ENCODE results near the gene UCKL1.

UCKL1 gene

DNA sequence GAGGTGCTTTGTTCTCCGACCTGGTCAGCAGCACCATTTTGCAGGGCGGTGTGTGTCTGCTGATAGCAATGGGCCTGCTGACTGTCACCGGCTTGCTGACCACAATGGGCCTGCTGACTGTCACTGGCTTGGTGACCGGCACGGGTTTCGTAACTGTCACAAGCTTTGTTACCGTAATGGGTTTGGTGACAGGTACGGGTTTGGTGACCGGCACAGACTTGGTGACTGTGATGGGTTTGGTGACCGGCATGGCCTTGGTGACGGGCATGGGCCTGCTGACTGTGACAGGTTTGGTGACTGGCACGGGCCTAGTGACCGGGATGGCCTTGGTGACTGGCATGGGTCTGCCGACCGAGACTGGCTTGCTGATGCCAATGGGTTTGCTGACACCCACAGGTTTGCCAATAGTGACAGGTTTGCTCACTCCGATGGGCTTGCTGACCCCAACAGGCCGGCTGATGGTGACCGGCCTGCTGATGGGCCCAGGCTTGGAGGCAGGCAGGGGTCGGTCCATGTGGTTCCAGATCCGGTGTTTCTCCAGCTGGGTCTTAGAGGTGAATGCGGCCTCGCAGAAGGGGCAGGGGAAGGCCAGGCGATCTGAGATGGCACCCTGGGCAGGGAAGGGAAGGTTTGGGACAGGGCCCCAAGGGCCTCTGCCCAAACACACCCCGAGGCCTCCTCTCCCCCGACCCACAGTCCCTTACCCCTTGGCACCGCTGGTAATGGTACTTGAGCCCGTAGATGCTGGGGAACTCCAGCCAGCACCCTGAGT lies 10.1 kb upstream of the UCKL1 start:
- TF ChIP-seq, protein P1, sequence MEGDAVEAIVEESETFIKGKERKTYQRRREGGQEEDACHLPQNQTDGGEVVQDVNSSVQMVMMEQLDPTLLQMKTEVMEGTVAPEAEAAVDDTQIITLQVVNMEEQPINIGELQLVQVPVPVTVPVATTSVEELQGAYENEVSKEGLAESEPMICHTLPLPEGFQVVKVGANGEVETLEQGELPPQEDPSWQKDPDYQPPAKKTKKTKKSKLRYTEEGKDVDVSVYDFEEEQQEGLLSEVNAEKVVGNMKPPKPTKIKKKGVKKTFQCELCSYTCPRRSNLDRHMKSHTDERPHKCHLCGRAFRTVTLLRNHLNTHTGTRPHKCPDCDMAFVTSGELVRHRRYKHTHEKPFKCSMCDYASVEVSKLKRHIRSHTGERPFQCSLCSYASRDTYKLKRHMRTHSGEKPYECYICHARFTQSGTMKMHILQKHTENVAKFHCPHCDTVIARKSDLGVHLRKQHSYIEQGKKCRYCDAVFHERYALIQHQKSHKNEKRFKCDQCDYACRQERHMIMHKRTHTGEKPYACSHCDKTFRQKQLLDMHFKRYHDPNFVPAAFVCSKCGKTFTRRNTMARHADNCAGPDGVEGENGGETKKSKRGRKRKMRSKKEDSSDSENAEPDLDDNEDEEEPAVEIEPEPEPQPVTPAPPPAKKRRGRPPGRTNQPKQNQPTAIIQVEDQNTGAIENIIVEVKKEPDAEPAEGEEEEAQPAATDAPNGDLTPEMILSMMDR (IDR thresholded peaks at IDR 0.05; ENCODE audit: insufficient read depth, low read length, poor library complexity, severe bottlenecking) = no peak
- TF ChIP-seq EZH2phosphoT487 (conservative IDR thresholded peaks at IDR 0.05; ENCODE audit: low read length) = no peak
- H3K9me3 ChIP-seq (ENCODE audit: insufficient read depth, low read length) = peaks cover 15% of the 10 kb centered on the region; the same call in 1 of the 2 replicates
- H3K79me2 ChIP-seq (ENCODE audit: insufficient read depth, low read length) = no peaks in the 10 kb centered on the region
- H3K27ac ChIP-seq (ENCODE audit: low read depth, low read length) = no peak overlapping the region
- H3K4me3 ChIP-seq (ENCODE audit: insufficient read depth, low read length, poor library complexity, severe bottlenecking) = no peak overlapping the region
- no peaks in the 10 kb centered on the region for H3K9me2 ChIP-seq (replicated peaks; ENCODE audit: insufficient read depth, low read length)
- no peak overlapping the region for H3K9ac ChIP-seq (ENCODE audit: low read length)
- no peaks in the 10 kb centered on the region for H3K36me3 ChIP-seq (ENCODE audit: low read length)
- H3F3A ChIP-seq (ENCODE audit: insufficient read depth) = no peaks in the 10 kb centered on the region
- H2AFZ ChIP-seq (ENCODE audit: low read depth, low read length, severe bottlenecking) = no peak overlapping the region
- H3K27me3 ChIP-seq (ENCODE audit: low read length) = no peaks in the 10 kb centered on the region
- H4K20me1 ChIP-seq (ENCODE audit: low read depth, low read length) = no peaks in the 10 kb centered on the region
- H3K4me2 ChIP-seq (ENCODE audit: low read depth, low read length, poor library complexity, severe bottlenecking) = no peak overlapping the region

DNA sequence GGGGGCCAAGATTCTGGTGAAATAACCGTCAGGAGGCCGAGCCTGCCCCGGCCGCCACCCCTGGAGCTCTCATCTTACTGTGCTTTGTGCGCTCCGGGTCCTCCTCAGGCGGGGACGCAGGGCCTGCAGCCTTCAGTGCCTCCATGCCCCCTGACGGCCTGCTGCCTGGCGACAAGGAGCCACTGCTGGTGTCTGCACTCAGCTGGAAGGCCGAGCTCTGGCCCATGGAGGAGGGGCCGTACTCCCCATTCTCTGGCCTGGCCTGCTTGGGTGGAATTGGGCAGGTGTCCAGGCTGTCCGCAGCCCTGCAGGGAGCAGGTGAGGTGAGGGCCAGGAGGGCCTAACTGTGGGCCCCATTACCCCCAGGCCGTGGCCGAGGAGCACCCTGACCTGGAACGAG lies 8.2 kb upstream of the UCKL1 start:
- no peaks in the 10 kb centered on the region for H3K27me3 ChIP-seq (ENCODE audit: low read length)
- no peak overlapping the region for H3K4me2 ChIP-seq (ENCODE audit: low read depth, low read length, poor library complexity, severe bottlenecking)
- H3K36me3 ChIP-seq (ENCODE audit: low read length) = no peaks in the 10 kb centered on the region
- H2AFZ ChIP-seq (ENCODE audit: low read depth, low read length, severe bottlenecking) = no peak overlapping the region
- H3K9ac ChIP-seq (ENCODE audit: low read length) = no peak overlapping the region
- TF ChIP-seq EZH2phosphoT487 (conservative IDR thresholded peaks at IDR 0.05; ENCODE audit: low read length) = no peak
- TF ChIP-seq, protein P1 (IDR thresholded peaks at IDR 0.05; ENCODE audit: insufficient read depth, low read length, poor library complexity, severe bottlenecking) = no peak
- no peaks in the 10 kb centered on the region for H3K9me2 ChIP-seq (replicated peaks; ENCODE audit: insufficient read depth, low read length)
- H4K20me1 ChIP-seq (ENCODE audit: low read depth, low read length) = no peaks in the 10 kb centered on the region
- H3K27ac ChIP-seq (ENCODE audit: low read depth, low read length) = no peak overlapping the region
- no peaks in the 10 kb centered on the region for H3K79me2 ChIP-seq (ENCODE audit: insufficient read depth, low read length)
- H3F3A ChIP-seq (ENCODE audit: insufficient read depth) = no peaks in the 10 kb centered on the region
- peaks cover 15% of the 10 kb centered on the region; the same call in 1 of the 2 replicates for H3K9me3 ChIP-seq (ENCODE audit: insufficient read depth, low read length)
- no peak overlapping the region for H3K4me3 ChIP-seq (ENCODE audit: insufficient read depth, low read length, poor library complexity, severe bottlenecking)

DNA sequence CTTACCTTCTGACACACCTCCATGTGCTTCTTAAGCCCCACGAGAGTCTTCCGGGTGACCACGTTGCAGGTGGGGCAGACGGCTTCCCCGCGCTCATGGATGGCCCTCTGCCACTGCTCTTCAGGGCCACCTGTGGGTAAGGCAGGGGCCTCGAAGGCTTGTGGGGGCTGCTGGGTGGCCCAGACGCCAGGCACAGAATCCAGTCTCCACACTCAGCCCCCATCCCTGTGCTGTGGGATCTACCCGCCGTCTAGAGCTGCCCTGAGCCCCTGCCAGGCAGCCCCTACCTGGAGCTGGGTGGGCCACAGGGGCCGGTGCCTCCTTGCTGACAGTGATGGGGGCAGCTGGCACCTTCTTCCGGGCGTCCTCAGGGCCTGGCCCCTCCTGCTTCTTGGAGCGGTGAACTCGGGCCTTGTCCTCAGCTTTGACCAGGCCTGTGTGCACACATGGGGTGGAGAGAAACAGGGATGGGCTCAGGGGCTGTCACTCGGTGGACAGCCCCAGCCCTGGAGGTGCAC lies 7.6 kb upstream of the UCKL1 start:
- H4K20me1 ChIP-seq (ENCODE audit: low read depth, low read length) = no peaks in the 10 kb centered on the region
- H3F3A ChIP-seq (ENCODE audit: insufficient read depth) = no peaks in the 10 kb centered on the region
- H3K36me3 ChIP-seq (ENCODE audit: low read length) = no peaks in the 10 kb centered on the region
- H2AFZ ChIP-seq (ENCODE audit: low read depth, low read length, severe bottlenecking) = no peak overlapping the region
- no peaks in the 10 kb centered on the region for H3K79me2 ChIP-seq (ENCODE audit: insufficient read depth, low read length)
- no peak for TF ChIP-seq EZH2phosphoT487 (conservative IDR thresholded peaks at IDR 0.05; ENCODE audit: low read length)
- TF ChIP-seq, protein P1 (IDR thresholded peaks at IDR 0.05; ENCODE audit: insufficient read depth, low read length, poor library complexity, severe bottlenecking) = no peak
- H3K9me2 ChIP-seq (replicated peaks; ENCODE audit: insufficient read depth, low read length) = no peaks in the 10 kb centered on the region
- peaks cover 15% of the 10 kb centered on the region; the same call in 1 of the 2 replicates for H3K9me3 ChIP-seq (ENCODE audit: insufficient read depth, low read length)
- H3K27me3 ChIP-seq (ENCODE audit: low read length) = no peaks in the 10 kb centered on the region
- no peak overlapping the region for H3K4me2 ChIP-seq (ENCODE audit: low read depth, low read length, poor library complexity, severe bottlenecking)
- no peak overlapping the region for H3K4me3 ChIP-seq (ENCODE audit: insufficient read depth, low read length, poor library complexity, severe bottlenecking)
- H3K9ac ChIP-seq (ENCODE audit: low read length) = no peak overlapping the region
- H3K27ac ChIP-seq (ENCODE audit: low read depth, low read length) = no peak overlapping the region
